Esophagus muscularis mucosa (tissue), 4 donors: Measurements from ENCODE around the gene MYLK. TPM values are rescaled to one million over a fixed set of nuclear protein-coding genes. Genes with fewer than 3 reads are reported as not detected.

Source experiments
- DNase-seq: peaks from one replicate; pipeline ENCODE4 v3.0.0-alpha.2; 2017; ENCODE audit errors: extremely low spot score
- H3K27ac ChIP-seq, 4 donors: fragments of 200-600 bp; sonication (generic); replicated peaks in 1 of 4; 1 replicate in 3 of 4; 2 replicates in 1 of 4; pipeline ENCODE4 v1.5.1; 2016 to 2019; ENCODE audit warnings: mild to moderate bottlenecking in 1 of 4
- H3K27me3 ChIP-seq, 4 donors: fragments of 200-600 bp; sonication (generic); one replicate each; pipeline versions ENCODE4 v1.5.1 to v1.6.0; 2016 to 2019
- H3K36me3 ChIP-seq, 4 donors: fragments of 200-600 bp; sonication (generic); one replicate each; pipeline ENCODE4 v1.5.1; 2016 to 2019
- H3K4me1 ChIP-seq, 4 donors: fragments of 200-600 bp; sonication (generic); one replicate each; pipeline ENCODE4 v1.5.1; 2016 to 2019
- H3K4me3 ChIP-seq, 4 donors: fragments of 200-600 bp; sonication (generic); 1 replicate in 2 of 4; 2 replicates in 2 of 4; pipeline ENCODE4 v1.5.1; 2016 to 2019; ENCODE audit warnings: mild to moderate bottlenecking in 4 of 4, moderate library complexity in 1 of 4
- H3K9me3 ChIP-seq, 4 donors: fragments of 200-600 bp; sonication (generic); 1 replicate in 3 of 4; 2 replicates in 1 of 4; pipeline ENCODE4 v1.5.1; 2016 to 2019
- CTCF ChIP-seq, 3 experiments: fragments of 200-600 bp in 2 of 3; fragments of 450-650 bp in 1 of 3; sonication (generic) in 2 of 3; IDR thresholded peaks; one replicate each; pipeline ENCODE4 v1.5.1; 2017 to 2019; ENCODE audit warnings: antibody characterized with exemption in 3 of 3, mild to moderate bottlenecking in 2 of 3, moderate library complexity in 1 of 3
- EP300 ChIP-seq: sonication (generic); formaldehyde crosslinking; IDR thresholded peaks from one replicate; pipeline ENCODE4 v1.6.1; 2017; ENCODE audit warnings: antibody characterized with exemption
- POLR2A ChIP-seq: fragments of 450-650 bp; IDR thresholded peaks from one replicate; pipeline ENCODE4 v1.6.1; 2017; ENCODE audit warnings: antibody characterized with exemption, moderate library complexity, mild to moderate bottlenecking, low read depth
- POLR2AphosphoS5 ChIP-seq, 2 donors: sonication (generic); formaldehyde crosslinking; IDR thresholded peaks; one replicate each; pipeline ENCODE4 v1.6.1; 2017; ENCODE audit warnings: antibody characterized with exemption in 2 of 2
- WGBS: methylation state at CpG from one replicate; pipeline ENCODE4 v1.1.5; 2018; 5-methylcytosine and 5-hydroxymethylcytosine counted together
- intact Hi-C: fragments of 100-400 bp; cut with DNase I; formaldehyde crosslinking; loops from one replicate; pipeline ENCODE4 v1.15.1; 2023
- total RNA-seq, 4 donors: library from RNA; depleted of rRNA; stranded (reverse); fragments of >200 nt; gene quantifications; one replicate each; pipeline versions ENCODE4 v1.1.0 to v1.2.1, GENCODE V29; 2016

Gene MYLK
- total RNA-seq, 4 donors from 2014 or later, result 1,983 to 3,208 (median 2,554) TPM

- no peak overlapping the region for H3K4me3 ChIP-seq
- peaks cover 21 to 87% (median 84%) of the 10 kb centered on the region in 4 donors for H3K4me1 ChIP-seq
- peak overlapping the region; percentile 80 to 97 (median 94) for H3K27ac ChIP-seq
- intact Hi-C loops, result no loop called here
- TF ChIP-seq EP300 (no peak), POLR2AphosphoS5 (IDR thresholded peaks at IDR 0.05) (peak in 1 of 2 donors; percentile 50)
- no peak for DNase-seq
- H3K36me3 ChIP-seq, result peaks cover 16 to 83% (median 43%) of the 10 kb centered on the region in 4 donors
- no peaks in the 10 kb centered on the region for H3K27me3 ChIP-seq
- 91% methylated on average over 22 of the region's 22 CpGs for WGBS
- no peaks in the 10 kb centered on the region for H3K9me3 ChIP-seq
Measured at GRCh38 chr3:123628996-123629746, 255.0 kb downstream of the MYLK start.

DNA sequence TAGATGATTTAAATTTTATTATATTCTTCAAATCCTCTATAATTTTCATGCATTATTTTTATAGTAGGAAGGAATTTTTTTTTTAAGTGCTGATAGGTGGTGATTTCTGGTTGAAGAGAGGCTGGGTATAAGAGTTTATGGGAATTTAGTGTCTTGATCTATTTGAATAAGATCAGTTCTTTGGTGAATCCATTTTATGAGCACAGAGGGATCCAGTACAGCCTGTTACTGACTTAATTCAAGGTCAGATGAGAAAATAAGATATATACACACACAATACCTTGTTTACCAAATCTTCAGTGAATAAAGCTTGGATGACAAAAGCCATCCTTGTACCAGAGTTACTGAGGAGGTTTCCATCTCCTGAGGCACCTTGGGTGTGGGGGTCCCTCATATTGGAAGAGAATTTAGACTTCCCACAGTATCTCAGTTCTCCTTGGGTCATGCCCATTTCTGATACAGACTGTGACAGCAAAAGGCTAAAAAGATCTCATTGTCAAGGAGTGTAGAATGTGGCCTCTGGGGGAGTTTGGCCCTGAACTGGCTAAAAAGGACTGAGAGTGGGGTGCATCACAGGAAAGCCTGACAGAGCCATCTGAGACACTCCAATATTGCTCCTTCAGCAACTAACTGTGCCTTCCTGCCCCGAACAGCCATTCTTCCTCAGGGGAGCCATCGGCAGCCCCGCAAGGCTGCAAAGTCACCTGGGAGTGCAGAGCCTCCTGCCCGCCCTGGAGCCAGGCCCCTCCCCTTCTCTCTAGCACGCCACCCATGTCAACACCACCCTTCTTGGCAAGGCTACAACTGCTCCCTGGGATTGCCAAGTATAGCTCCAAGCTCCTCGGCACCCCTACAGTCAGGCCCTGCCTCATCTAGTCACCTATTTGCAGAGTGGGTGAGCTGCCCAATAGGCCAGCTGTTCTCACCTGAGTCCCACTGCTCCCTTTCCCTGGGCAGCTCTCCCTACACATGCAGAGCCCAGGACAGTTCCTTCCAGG, 256.2 kb downstream of the MYLK start:
- no peaks in the 10 kb centered on the region for H3K27me3 ChIP-seq
- intact Hi-C loops, result no loop called here
- peaks cover 16 to 92% (median 42%) of the 10 kb centered on the region in 4 donors for H3K36me3 ChIP-seq
- peak overlapping the region; percentile 80 to 97 (median 94) for H3K27ac ChIP-seq
- TF ChIP-seq POLR2A (no peak), EP300 (no peak), POLR2AphosphoS5 (IDR thresholded peaks at IDR 0.05) (peak; percentile 75 to 79), CTCF (IDR thresholded peaks at IDR 0.05) (no peak)
- H3K4me3 ChIP-seq, result no peak overlapping the region
- H3K4me1 ChIP-seq, result peaks cover 14 to 87% (median 83%) of the 10 kb centered on the region in 4 donors
- 63% methylated on average over 6 of the region's 6 CpGs for WGBS
- DNase-seq, result no peak
- H3K9me3 ChIP-seq, result no peaks in the 10 kb centered on the region

- no peaks in the 10 kb centered on the region for H3K9me3 ChIP-seq
- no peaks in the 10 kb centered on the region for H3K27me3 ChIP-seq
- no peak overlapping the region for H3K4me3 ChIP-seq
- peaks cover 16 to 93% (median 44%) of the 10 kb centered on the region in 4 donors for H3K36me3 ChIP-seq
- intact Hi-C loops, result no loop called here
- peaks cover 9 to 87% (median 83%) of the 10 kb centered on the region in 4 donors for H3K4me1 ChIP-seq
- TF ChIP-seq EP300 (no peak), POLR2AphosphoS5 (IDR thresholded peaks at IDR 0.05) (no peak), CTCF (IDR thresholded peaks at IDR 0.05) (no peak), POLR2A (no peak)
- peak overlapping the region; percentile 80 to 97 (median 94) for H3K27ac ChIP-seq
- 92% methylated on average over 6 of the region's 7 CpGs for WGBS
- no peak for DNase-seq
Measured at GRCh38 chr3:123626881-123627280, 257.3 kb downstream of the MYLK start.

DNA sequence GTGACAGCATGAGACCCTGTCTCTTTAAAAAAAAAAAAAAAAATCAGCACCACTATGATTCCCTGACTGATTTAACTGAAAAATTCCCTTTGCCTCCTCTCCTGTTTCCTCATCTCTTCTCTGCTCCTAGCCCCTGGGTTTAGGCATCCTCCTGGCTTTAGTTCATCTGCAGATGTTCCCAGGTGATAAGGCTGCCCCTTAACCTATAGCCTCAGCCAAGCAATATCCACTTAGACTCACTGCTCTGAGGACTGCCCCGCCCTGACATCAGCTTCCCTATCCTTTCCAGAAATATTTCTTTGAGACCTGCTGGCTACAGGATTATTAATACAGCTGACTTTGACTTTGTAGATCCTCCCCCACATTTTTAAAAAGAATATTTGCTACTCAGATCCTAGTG, 259.8 kb downstream of the MYLK start:
- intact Hi-C loops, result no loop called here
- Histone ChIP-seq H3K9me3 (no peaks in the 10 kb centered on the region), H3K27ac (peak overlapping the region; percentile 92 to 97 (median 94)), H3K36me3 (peaks cover under 1 to 72% (median 36%) of the 10 kb centered on the region in 4 donors), H3K4me3 (no peak overlapping the region), H3K4me1 (peaks cover 9 to 77% (median 75%) of the 10 kb centered on the region in 4 donors), H3K27me3 (no peaks in the 10 kb centered on the region)
- TF ChIP-seq CTCF (IDR thresholded peaks at IDR 0.05) (no peak), EP300 (no peak), POLR2A (no peak), POLR2AphosphoS5 (IDR thresholded peaks at IDR 0.05) (no peak)
- 82% methylated on average over 1 of the region's 1 CpG for WGBS
- DNase-seq, result no peak
